Heart left ventricle (tissue), 16 donors: ENCODE measurements around the gene UPK3A. TPM values are rescaled to one million over a fixed set of nuclear protein-coding genes. Genes with fewer than 3 reads are reported as not detected.

Experiments used
- ATAC-seq, 4 donors: fragments of 200-7000 bp; cut with Tn5 transposase; one replicate each; pipeline ENCODE4 v1.9.1; 2020 to 2022; ENCODE audit warnings: moderate library complexity in 4 of 4, mild to moderate bottlenecking in 3 of 4, moderate number of reproducible peaks in 1 of 4
- DNase-seq, 5 donors: peaks; one replicate each; pipeline ENCODE4 v3.0.0-alpha.2; 2020
- H3K27ac ChIP-seq, 12 donors: fragments of 200-600 bp; sonication (generic) in 4 of 12; one replicate each; pipeline versions ENCODE4 v1.5.0 to v1.8.0; 2016 to 2022; ENCODE audit warnings: mild to moderate bottlenecking in 2 of 12
- H3K27me3 ChIP-seq, 9 donors: fragments of 200-600 bp; sonication (generic) in 2 of 9; one replicate each; pipeline versions ENCODE4 v1.5.1 to v1.8.0; 2016 to 2022; ENCODE audit warnings: mild to moderate bottlenecking in 3 of 9
- H3K36me3 ChIP-seq, 9 donors: fragments of 200-600 bp; sonication (generic) in 2 of 9; one replicate each; pipeline versions ENCODE4 v1.5.0 to v1.8.0; 2018 to 2022; ENCODE audit warnings: mild to moderate bottlenecking in 2 of 9
- H3K4me1 ChIP-seq, 12 donors: fragments of 200-600 bp; sonication (generic) in 4 of 12; one replicate each; pipeline versions ENCODE4 v1.5.0 to v1.8.0; 2016 to 2022; ENCODE audit warnings: mild to moderate bottlenecking in 3 of 12
- H3K4me3 ChIP-seq, 12 donors: fragments of 200-600 bp; sonication (generic) in 4 of 12; one replicate each; pipeline versions ENCODE4 v1.5.0 to v1.8.0; 2017 to 2022; ENCODE audit warnings: mild to moderate bottlenecking in 9 of 12, moderate library complexity in 4 of 12
- H3K9me3 ChIP-seq, 12 donors: fragments of 200-600 bp; sonication (generic) in 4 of 12; one replicate each; pipeline versions ENCODE4 v1.5.0 to v1.8.0; 2016 to 2022; ENCODE audit warnings: mild to moderate bottlenecking in 1 of 12
- CTCF ChIP-seq, 12 donors: fragments of 200-600 bp; sonication (generic) in 4 of 12; IDR thresholded peaks; one replicate each; pipeline versions ENCODE4 v1.5.0 to v1.8.0; 2018 to 2022; ENCODE audit warnings: antibody characterized with exemption in 12 of 12, mild to moderate bottlenecking in 5 of 12
- POLR2A ChIP-seq, 2 donors: fragments of 450-650 bp; IDR thresholded peaks; one replicate each; pipeline ENCODE4 v1.6.1; 2017; ENCODE audit warnings: antibody characterized with exemption in 2 of 2, mild to moderate bottlenecking in 2 of 2, moderate library complexity in 2 of 2
- WGBS, 4 donors: extraction: QIAGEN DNeasy Blood & Tissue Kit in 2 of 4; methylation state at CpG; one replicate each; pipeline versions ENCODE4 v1.1.5 to v1.1.7; 2013 to 2018; 5-methylcytosine and 5-hydroxymethylcytosine counted together
- intact Hi-C, 10 donors: fragments of 100-400 bp; cut with DNase I; formaldehyde crosslinking; loops; one replicate each; pipeline versions ENCODE4 v1.11.1 to v1.14.2; 2022
- polyA plus RNA-seq, 2 donors: library from polyadenylated mRNA; stranded (reverse); fragments of 200-250 nt; gene quantifications; one replicate each; pipeline ENCODE4 v1.2.3, GENCODE V29; 2013
- total RNA-seq, 9 donors: library from RNA; depleted of rRNA in 2 of 9; stranded (reverse); fragments of >200 nt in 2 of 9; fragmentation: NEBNext Ultra II Directional in 3 of 9; extraction: Animal tissue kit (Norgen Biotek cat#: 25700) in 3 of 9; gene quantifications; one replicate each; pipeline versions ENCODE4 v1.1.0 to v1.2.4, GENCODE V29; 2016 to 2023
- donor health status: ischemic (EF 13 %, LVEDD 7.1; RV severe dilation, severe dysfunction).
- donor health status: healthy with polysubstance abuse.
- donor health status: DM: no; HTN: yes; CAD: no.
- donor health status: DM: no; HTN: no; CAD: no.
- donor health status: ischemic (EF 25% LVEDD 6.9; RV normal size, moderate dysfunction).
- donor health status: ischemic (EF 25% LVEDD 5.7; RV mildly dilated, moderate dysfunction).
- donor health status: healthy.
- donor health status: DM: yes; HTN: yes; CAD: no.
- donor health status: ischemic (EF 35%, LVEDD 5.7; RV mildly dilated, moderate dysfunction).
- donor health status: nonischemic (EF 11% LVEDD 7.7; RV severe dilation, severe dysfunction).
- donor health status: DM: yes; HTN: yes; CAD: no.
- donor health status: PGD.
- donor health status: ischemic (EF 29% LVEDD 5.4; RV normal size, mild dysfunction).
- donor health status: nonischemic (EF 23%, LVEDD 6.1; RV moderate dilation, normal function).

UPK3A gene
- total and polyA plus RNA-seq, 11 donors = 0.15 to 0.45 (median 0.34) TPM; not detected in 8

- no peak overlapping the region for H3K4me3 ChIP-seq
- intact Hi-C loops = loop anchor here in 1 of 10 donors (10.0 kb wide), 1 partner anchor 56 kb away; no protein-coding TSS in a partner anchor
- ATAC-seq = no peak
- TF ChIP-seq POLR2A (IDR thresholded peaks at IDR 0.05) = no peak
- no peaks in the 10 kb centered on the region for H3K9me3 ChIP-seq
- H3K27ac ChIP-seq = peak overlapping the region in 5 of 12 donors; percentile 13 to 71 (median 32)
- WGBS, 4 donors = 94 to 96% (median 94%) methylated on average over 19 of the region's 19 CpGs
- H3K27me3 ChIP-seq = no peaks in the 10 kb centered on the region
- H3K36me3 ChIP-seq = peaks cover 0 to 79% (median 52%) of the 10 kb centered on the region in 9 donors
- no peak for DNase-seq
- peaks cover 0 to 39% (median 18%) of the 10 kb centered on the region in 12 donors for H3K4me1 ChIP-seq
These were observed 45.8 kb downstream of the UPK3A start for GRCh38 chr22:45330548-45330947.

GRCh38 chr22:45331486-45331885 is 46.7 kb downstream of the UPK3A start:
- Histone ChIP-seq H3K4me1 (peaks cover 0 to 48% (median 24%) of the 10 kb centered on the region in 12 donors), H3K4me3 (no peak overlapping the region), H3K27ac (peak overlapping the region in 3 of 12 donors; percentile 13 to 32 (median 26)), H3K27me3 (no peaks in the 10 kb centered on the region), H3K36me3 (peaks cover 0 to 81% (median 53%) of the 10 kb centered on the region in 9 donors), H3K9me3 (no peaks in the 10 kb centered on the region)
- no peak for DNase-seq
- intact Hi-C loops = loop anchor here in 1 of 10 donors (10.0 kb wide), 1 partner anchor 57 kb away; no protein-coding TSS in a partner anchor
- ATAC-seq = no peak
- no peak for TF ChIP-seq POLR2A (IDR thresholded peaks at IDR 0.05)
- no peak for TF ChIP-seq CTCF (IDR thresholded peaks at IDR 0.05)
- 90 to 96% (median 92%) methylated on average over 9 of the region's 9 CpGs for WGBS, 4 donors

GRCh38 chr22:45332001-45332400 is 47.3 kb downstream of the UPK3A start:
- Histone ChIP-seq H3K4me1 (peaks cover 0 to 53% (median 30%) of the 10 kb centered on the region in 12 donors), H3K9me3 (no peaks in the 10 kb centered on the region), H3K4me3 (no peak overlapping the region), H3K27ac (no peak overlapping the region), H3K36me3 (peaks cover 0 to 83% (median 53%) of the 10 kb centered on the region in 9 donors), H3K27me3 (no peaks in the 10 kb centered on the region)
- TF ChIP-seq CTCF (IDR thresholded peaks at IDR 0.05) = no peak
- no peak for TF ChIP-seq POLR2A (IDR thresholded peaks at IDR 0.05)
- DNase-seq (no peak), ATAC-seq (no peak)
- intact Hi-C loops = loop anchor here in 1 of 10 donors (10.0 kb wide), 1 partner anchor 57 kb away; no protein-coding TSS in a partner anchor
- WGBS, 4 donors = 90 to 97% (median 94%) methylated on average over 6 to 7 of the region's 7 CpGs

- H3K9me3 ChIP-seq = no peaks in the 10 kb centered on the region
- WGBS, 4 donors = 38 to 54% (median 46%) methylated on average over 5 of the region's 5 CpGs
- H3K4me3 ChIP-seq = no peak overlapping the region
- H3K27me3 ChIP-seq = no peaks in the 10 kb centered on the region
- H3K27ac ChIP-seq = peak overlapping the region in 11 of 12 donors; percentile 20 to 87 (median 76)
- H3K36me3 ChIP-seq = peaks cover 0 to 75% (median 47%) of the 10 kb centered on the region in 9 donors
- intact Hi-C loops = loop anchor here in 2 of 10 donors (1.0 to 10.0 kb wide), 2 partner anchors 16 to 59 kb away; no protein-coding TSS in a partner anchor
- TF ChIP-seq CTCF (IDR thresholded peaks at IDR 0.05) = no peak
- no peak for TF ChIP-seq POLR2A (IDR thresholded peaks at IDR 0.05)
- DNase-seq (no peak), ATAC-seq (no peak)
- peaks cover 0 to 56% (median 34%) of the 10 kb centered on the region in 12 donors for H3K4me1 ChIP-seq
These were observed 49.3 kb downstream of the UPK3A start for GRCh38 chr22:45334068-45334467.
